Endothelial cell of umbilical vein (primary cell): ENCODE measurements around the gene CLIC1. TPM values are rescaled to one million over a fixed set of nuclear protein-coding genes. Genes with fewer than 3 reads are reported as not detected.

Experiments used
- BruUV-seq: library from RNA; stranded (reverse); fragments of 400-500 nt; replicated peaks from 2 replicates; lab custom pipeline; 2021; lab: Mats Ljungman, UMichigan
- CTCF ChIA-PET: fragments of 300-600, 350-600 bp; sonication (Branson Sonifier 250); formaldehyde crosslinking; loops from one replicate; lab custom pipeline; 2021; ENCODE audit warnings: antibody characterized with exemption, inconsistent platforms; lab: Charles Lee
- POLR2A ChIA-PET: fragments of 300-600, 350-600 bp; sonication (Branson Sonifier 250); formaldehyde crosslinking; loops from one replicate; lab custom pipeline; 2021; ENCODE audit warnings: antibody characterized with exemption, inconsistent platforms; lab: Charles Lee
- DNase-seq: peaks from one replicate; pipeline ENCODE4 v3.0.0-alpha.2; 2011; ENCODE audit warnings: low read depth, low spot score
- FAIRE-seq: peaks from 2 replicates; lab custom pipeline; 2011; peaks lifted over from hg19 to GRCh38; lab: Jason Lieb, UNC
- H2AFZ ChIP-seq: 2 replicates; pipeline ENCODE4 v1.6.0; 2012; ENCODE audit warnings: low read depth, low read length, control low read depth, inconsistent platforms
- H3K27ac ChIP-seq: 2 replicates; pipeline ENCODE4 v1.5.1; 2011; ENCODE audit warnings: low read depth, mild to moderate bottlenecking, control low read depth, low read length, moderate library complexity; ENCODE audit not compliant: insufficient read depth
- H3K27me3 ChIP-seq, 2 experiments: 2 replicates each; pipeline versions ENCODE4 v1.6.0 to v1.6.1; 2011; ENCODE audit warnings: low read length in 2 of 2, mixed read lengths in 1 of 2; ENCODE audit not compliant: control insufficient read depth in 2 of 2, insufficient read depth in 2 of 2
- H3K36me3 ChIP-seq, 2 experiments: 2 replicates in 1 of 2; 3 replicates in 1 of 2; pipeline ENCODE4 v1.5.1; 2011; ENCODE audit warnings: low read length in 2 of 2, mild to moderate bottlenecking in 1 of 2, moderate library complexity in 1 of 2; ENCODE audit not compliant: control insufficient read depth in 2 of 2, insufficient read depth in 2 of 2; ENCODE audit errors: extremely low read depth in 1 of 2
- H3K4me1 ChIP-seq: 3 replicates; pipeline ENCODE4 v1.5.1; 2011; ENCODE audit warnings: mild to moderate bottlenecking, low read length; ENCODE audit not compliant: control insufficient read depth, insufficient read depth; ENCODE audit errors: extremely low read depth
- H3K4me2 ChIP-seq: 2 replicates; pipeline ENCODE4 v1.6.1; 2011; ENCODE audit warnings: low read length, control low read depth, mixed read lengths; ENCODE audit not compliant: insufficient read depth
- H3K4me3 ChIP-seq, 3 experiments: fragments of 200-600 bp in 1 of 3; sonication (generic), shearing (Covaris generic) in 1 of 3; replicated peaks in 1 of 3; 2 replicates each; pipeline ENCODE4 v1.5.1; 2011 to 2016; ENCODE audit warnings: control low read depth in 3 of 3, low read length in 3 of 3, mild to moderate bottlenecking in 2 of 3, inconsistent platforms in 1 of 3, low read depth in 1 of 3, moderate library complexity in 1 of 3; ENCODE audit not compliant: insufficient read depth in 1 of 3
- H3K79me2 ChIP-seq: 2 replicates; pipeline ENCODE4 v1.6.0; 2012; ENCODE audit warnings: low read length, inconsistent platforms; ENCODE audit not compliant: control insufficient read depth, insufficient read depth
- H3K9ac ChIP-seq: replicated peaks from 2 replicates; pipeline ENCODE3; 2011; ENCODE audit warnings: low read length, control low read depth; ENCODE audit not compliant: insufficient read depth; ENCODE audit errors: extremely low read depth
- H3K9me1 ChIP-seq: replicated peaks from 3 replicates; pipeline ENCODE4 v1.6.0; 2011; ENCODE audit warnings: mild to moderate bottlenecking, low read length; ENCODE audit not compliant: control insufficient read depth, insufficient read depth; ENCODE audit errors: extremely low read depth
- H3K9me3 ChIP-seq: replicated peaks from 2 replicates; pipeline ENCODE4 v1.5.1; 2012; ENCODE audit warnings: low read length, inconsistent platforms; ENCODE audit not compliant: control insufficient read depth, insufficient read depth
- H4K20me1 ChIP-seq: replicated peaks from 2 replicates; pipeline ENCODE3; 2011; ENCODE audit warnings: mild to moderate bottlenecking, low read length; ENCODE audit not compliant: control insufficient read depth, insufficient read depth; ENCODE audit errors: extremely low read depth
- CTCF ChIP-seq, 2 donors: IDR thresholded peaks; 1 replicate in 1 of 2; 2 replicates in 1 of 2; pipeline ENCODE4 v1.5.1; 2011; ENCODE audit warnings: low read length in 2 of 2, mild to moderate bottlenecking in 2 of 2, moderate library complexity in 2 of 2, control low read depth in 1 of 2, inconsistent platforms in 1 of 2, low read depth in 1 of 2; ENCODE audit not compliant: insufficient read depth in 1 of 2; ENCODE audit errors: extremely low read depth in 1 of 2
- GATA2 ChIP-seq: IDR thresholded peaks from 2 replicates; pipeline ENCODE4 v1.7.0; 2011; ENCODE audit warnings: low read depth, mild to moderate bottlenecking, moderate library complexity, mixed read lengths, low read length; ENCODE audit not compliant: insufficient read length, insufficient read depth
- JUN ChIP-seq: IDR thresholded peaks from 2 replicates; pipeline ENCODE4 v1.6.1; 2011; ENCODE audit warnings: borderline replicate concordance, low read depth; ENCODE audit not compliant: insufficient read length, insufficient read depth
- MYC ChIP-seq: IDR thresholded peaks from one replicate; pipeline ENCODE4 v1.6.1; 2011; ENCODE audit warnings: mild to moderate bottlenecking, low read depth, low read length
- POLR2A ChIP-seq: IDR thresholded peaks from 2 replicates; pipeline ENCODE4 v1.6.1; 2012; ENCODE audit warnings: low read depth, mild to moderate bottlenecking, control low read depth, low read length
- POLR2AphosphoS5 ChIP-seq: IDR thresholded peaks from 2 replicates; pipeline ENCODE4 v1.6.1; 2012; ENCODE audit warnings: low read depth, mild to moderate bottlenecking, control low read depth, low read length, moderate library complexity; ENCODE audit not compliant: insufficient read depth
- dilution Hi-C: fragments of 300-500 bp; cut with MboI; formaldehyde crosslinking; loops from one replicate; pipeline ENCODE4 v1.15.0; 2019; ENCODE audit warnings: low sequenced_read_pairs; ENCODE audit not compliant: extremely low pct_ligation_motif_present
- intact Hi-C: fragments of 100-400 bp; cut with micrococcal nuclease; formaldehyde crosslinking; loops from one replicate; pipeline ENCODE4 v1.10.0; 2022
- polyA plus RNA-seq, 4 experiments: library from polyadenylated mRNA; depleted of rRNA in 3 of 4; stranded (reverse) in 3 of 4; unstranded in 1 of 4; fragments of >200 nt; gene quantifications; 2 replicates each; pipeline versions ENCODE4 v1.2.1 to v1.2.3, GENCODE V29; 2011 to 2012; ENCODE audit warnings: missing spikeins in 1 of 4
- total RNA-seq: library from RNA; stranded (reverse); gene quantifications from 2 replicates; pipeline ENCODE4 v1.2.3, GENCODE V29; 2021

CLIC1 gene
- total and polyA plus RNA-seq, 2 donors (not counting 3 experiments of a cell fraction or from before 2014, with no cell fraction given) = 543 to 578 TPM

GRCh38 chr6:31712296-31712695 lies 24.0 kb downstream of the CLIC1 start:
- Histone ChIP-seq H3K9me1 (no peaks in the 10 kb centered on the region), H3K36me3 (no peaks in the 10 kb centered on the region), H3K27ac (no peak overlapping the region), H3K4me1 (peaks cover 8% of the 10 kb centered on the region), H3K27me3 (no peaks in the 10 kb centered on the region), H3K9me3 (no peaks in the 10 kb centered on the region), H2AFZ (no peak overlapping the region), H3K9ac (no peak overlapping the region), H3K4me3 (no peak overlapping the region), H4K20me1 (no peaks in the 10 kb centered on the region), H3K4me2 (no peak overlapping the region), H3K79me2 (no peaks in the 10 kb centered on the region)
- dilution Hi-C loops = no loop called here
- ChIA-PET CTCF (interaction anchor here (0.9 to 2.3 kb wide), 4 partner anchors 10 to 57 kb away, joined by 4 to 14 read pairs (median 6); partner anchors contain the start of gene ABHD16A), POLR2A (interaction anchor here (1.2 to 1.3 kb wide), 2 partner anchors 25 to 115 kb away, joined by 3 read pairs; partner anchors contain the start of genes CLIC1 and HSPA1B)
- no TSS peak for BruUV-seq
- FAIRE-seq (no peak), DNase-seq (no peak)
- no peak for TF ChIP-seq GATA2
- TF ChIP-seq CTCF (IDR thresholded peaks at IDR 0.05; ENCODE audit: extremely low read depth in 1 of 2, insufficient read depth in 1 of 2, low read depth in 1 of 2, low read length in 2 of 2) = peak in 1 of 2 donors; percentile 35
- intact Hi-C loops = no loop called here

- H4K20me1 ChIP-seq = no peaks in the 10 kb centered on the region
- FAIRE-seq = peak; percentile 55
- CTCF ChIA-PET = interaction anchor here (1.2 to 2.3 kb wide), 5 partner anchors 9 to 58 kb away, joined by 3 to 14 read pairs (median 4); partner anchors contain the start of genes ABHD16A and DDAH2
- H3K4me3 ChIP-seq = no peak overlapping the region
- POLR2A ChIA-PET = interaction anchor here (0.5 to 1.3 kb wide), 4 partner anchors 8 to 103 kb away, joined by 3 to 7 read pairs (median 3); partner anchors contain the start of genes ABHD16A and CLIC1
- no peak for TF ChIP-seq POLR2A
- TF ChIP-seq JUN = no peak
- TF ChIP-seq POLR2AphosphoS5 = peak; percentile 27
- TF ChIP-seq CTCF (IDR thresholded peaks at IDR 0.05; ENCODE audit: extremely low read depth in 1 of 2, insufficient read depth in 1 of 2, low read depth in 1 of 2, low read length in 2 of 2) = no peak
- TF ChIP-seq GATA2 = peak; percentile 36
- TF ChIP-seq MYC = no peak
- H3K36me3 ChIP-seq = no peaks in the 10 kb centered on the region
- H3K9ac ChIP-seq = no peak overlapping the region
- peaks cover 8% of the 10 kb centered on the region for H3K4me1 ChIP-seq
- H3K9me1 ChIP-seq = no peaks in the 10 kb centered on the region
- H3K27ac ChIP-seq = no peak overlapping the region
- no peaks in the 10 kb centered on the region for H3K27me3 ChIP-seq
- peak; percentile 20 for DNase-seq
- H3K4me2 ChIP-seq = no peak overlapping the region
- no TSS peak for BruUV-seq
- intact Hi-C loops (no loop called here), dilution Hi-C loops (no loop called here)
- H3K9me3 ChIP-seq = no peaks in the 10 kb centered on the region
- no peaks in the 10 kb centered on the region for H3K79me2 ChIP-seq
- peak overlapping the region; percentile 52 for H2AFZ ChIP-seq
These were observed 25.1 kb downstream of the CLIC1 start for GRCh38 chr6:31711233-31711632.
